HG03135 (cell line): ENCODE results near the gene SNX6.
"Not testable (repeated sequence)": the region's sequence is repeated elsewhere in the genome, so short reads cannot be mapped to it uniquely, and the experiment has no call there.

Experiments used
- ATAC-seq: cut with Tn5 transposase; IDR thresholded peaks from one replicate; pipeline ENCODE4 v1.9.1; 2021; ENCODE audit warnings: mild to moderate bottlenecking, moderate library complexity; ENCODE audit not compliant: unreplicated experiment

The SNX6 gene

DNA sequence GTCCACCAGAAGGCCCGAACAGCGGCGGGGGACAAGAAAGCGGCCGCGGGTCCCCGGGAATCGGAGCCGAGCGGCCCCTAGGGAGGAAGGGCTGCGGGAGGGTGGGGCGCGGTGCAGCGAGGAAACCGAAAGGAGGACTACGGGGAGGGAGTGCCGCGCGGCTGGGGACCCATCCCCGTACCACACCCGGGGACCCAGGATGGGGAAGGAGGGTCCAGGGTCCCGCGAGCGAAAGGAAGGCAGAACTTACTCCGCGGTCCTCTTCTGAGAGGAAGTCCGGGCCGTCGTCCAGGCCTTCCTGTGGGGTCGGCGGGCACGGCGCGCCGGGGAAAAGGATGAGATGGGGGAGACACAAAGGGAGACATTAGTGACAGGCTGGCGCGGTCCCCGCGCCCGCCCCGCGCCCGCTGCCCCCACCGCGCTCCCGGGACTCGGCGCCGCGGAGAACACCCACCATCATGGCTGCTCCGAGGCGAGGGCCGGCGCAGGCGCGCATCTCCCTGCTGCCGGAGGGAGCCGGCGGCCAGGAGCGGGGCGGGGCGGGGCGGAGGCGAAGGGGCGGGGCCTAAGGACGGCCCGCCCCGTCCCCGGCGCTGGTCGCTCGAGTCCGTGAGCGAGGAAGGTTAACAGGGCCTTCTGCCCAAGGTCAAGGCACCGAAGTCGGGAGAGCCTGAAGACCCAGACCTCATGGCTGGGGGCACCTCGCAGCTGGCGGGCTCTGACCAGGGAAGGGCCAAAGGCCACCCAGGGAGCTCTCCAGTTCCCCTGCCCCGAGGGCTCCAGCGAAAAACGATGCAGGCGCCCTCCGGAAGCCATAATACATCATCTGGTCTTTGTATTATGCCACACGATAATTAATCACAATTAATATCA is at the start of gene SNX6:
Gene SNX6 (minus strand): TSS at position 492 of the 873 bp plus-strand sequence. CDS start 32 bp downstream, at position 460.
- peak; percentile 93 for ATAC-seq

DNA sequence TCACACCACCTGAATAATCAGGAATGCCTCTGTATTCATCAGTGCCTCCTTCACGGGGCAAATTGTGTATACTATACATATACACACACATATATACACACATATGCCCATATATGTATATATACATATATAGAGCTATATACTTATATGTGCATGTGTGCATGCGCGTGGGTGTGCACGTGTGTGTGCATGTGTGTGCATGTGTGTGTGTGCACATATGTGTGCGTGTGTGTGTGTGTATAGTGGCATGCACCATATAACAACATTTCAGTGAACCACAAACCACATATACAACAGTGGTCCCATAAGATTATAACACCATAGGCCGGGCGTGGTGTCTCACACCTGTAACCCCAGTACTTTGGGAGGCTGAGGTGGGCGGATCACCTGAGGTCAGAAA is 48.8 kb upstream of the SNX6 start:
- ATAC-seq: no peak

GRCh38 chr14:34678306-34678705 is 48.4 kb upstream of the SNX6 start:
- no peak for ATAC-seq

DNA sequence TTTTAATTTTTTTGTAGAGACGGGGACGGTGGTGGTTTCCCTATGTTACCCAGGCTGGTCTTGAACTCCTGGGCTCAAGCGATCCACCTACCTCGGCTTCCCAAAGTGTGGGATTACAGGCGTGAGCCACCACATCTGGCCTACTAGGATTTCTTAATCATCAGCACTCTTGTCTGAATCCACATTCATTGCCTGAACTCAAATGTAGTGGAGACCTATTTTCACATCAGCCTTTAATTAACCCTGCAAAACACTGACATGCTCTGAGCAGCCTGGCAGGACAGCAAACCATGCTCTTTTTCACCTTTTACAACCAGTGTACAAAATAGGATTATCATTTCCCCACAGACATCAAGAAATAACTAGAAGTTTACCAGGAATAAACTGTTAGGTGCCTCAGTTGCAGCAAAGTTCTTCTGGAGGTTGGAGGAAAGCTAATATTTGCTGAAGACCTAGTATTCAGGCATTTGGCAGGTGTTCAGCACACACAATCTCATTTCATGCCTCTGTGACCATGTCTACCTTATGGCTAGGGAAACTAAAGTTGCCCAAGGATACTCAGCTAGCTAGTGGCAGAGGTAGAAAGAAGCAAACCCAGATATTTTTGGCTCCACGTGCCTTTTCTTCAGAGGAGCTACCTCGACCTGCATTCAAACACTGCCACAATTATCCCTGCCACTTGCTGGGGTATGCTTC is 46.7 kb upstream of the SNX6 start:
- no peak for ATAC-seq

DNA sequence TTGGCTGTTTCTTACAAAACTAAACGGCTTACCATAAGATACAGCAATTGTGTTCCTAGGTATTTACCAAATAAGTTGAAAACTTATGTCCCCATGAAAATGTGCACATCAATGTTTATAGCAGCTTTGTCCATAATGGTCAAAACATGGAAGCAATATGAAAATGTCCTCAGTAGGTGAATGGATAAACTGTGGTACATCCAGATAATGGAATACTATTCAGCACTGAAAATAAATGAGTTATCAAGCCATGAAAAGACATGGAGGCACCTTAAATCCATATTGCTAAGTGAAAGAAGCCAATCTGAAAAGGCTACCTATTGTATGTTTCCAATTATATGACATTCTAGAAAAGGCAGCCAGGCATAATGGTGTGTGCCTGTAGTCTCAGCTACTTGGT is 43.8 kb upstream of the SNX6 start:
- no peak for ATAC-seq

DNA sequence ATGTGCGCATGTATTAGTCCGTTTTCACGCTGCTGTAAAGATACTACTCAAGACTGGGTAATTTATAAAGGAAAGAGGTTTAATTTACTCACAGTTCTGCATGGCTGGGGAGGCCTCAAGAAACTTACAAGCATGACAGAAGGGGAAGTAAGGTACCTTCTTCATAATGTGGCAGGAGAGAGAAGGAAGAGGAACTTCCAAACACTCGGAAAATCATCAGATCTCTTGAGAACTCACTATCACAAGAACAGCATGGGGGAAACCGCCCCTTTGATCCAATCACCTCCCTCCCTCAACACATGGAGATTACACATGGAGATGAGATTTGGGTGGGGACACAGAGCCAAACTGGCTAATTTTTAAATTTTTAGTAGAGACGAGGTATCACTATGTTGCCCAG is 41.8 kb upstream of the SNX6 start:
- no peak for ATAC-seq

- ATAC-seq: no peak
These were observed 38.2 kb upstream of the SNX6 start for GRCh38 chr14:34668111-34668510.

DNA sequence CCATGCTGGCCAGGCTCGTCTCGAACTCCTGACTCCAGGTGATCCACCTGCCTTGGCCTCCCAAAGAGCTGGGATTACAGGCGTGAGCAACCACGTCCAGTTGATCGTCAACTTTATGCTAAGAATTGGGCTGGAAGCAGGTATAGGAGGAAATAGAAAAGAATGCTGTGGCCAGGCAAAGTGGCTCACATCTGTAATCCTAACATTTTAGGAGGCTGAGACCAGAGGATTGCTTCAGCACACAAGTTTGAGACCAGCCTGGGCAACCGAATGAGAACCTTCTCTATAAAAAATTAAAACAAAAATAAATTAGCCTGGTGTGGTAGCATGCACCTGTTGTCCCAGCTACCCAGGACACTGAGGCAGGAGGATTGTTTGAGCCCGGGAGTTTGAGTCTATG is 37.1 kb upstream of the SNX6 start:
- ATAC-seq: no peak

DNA sequence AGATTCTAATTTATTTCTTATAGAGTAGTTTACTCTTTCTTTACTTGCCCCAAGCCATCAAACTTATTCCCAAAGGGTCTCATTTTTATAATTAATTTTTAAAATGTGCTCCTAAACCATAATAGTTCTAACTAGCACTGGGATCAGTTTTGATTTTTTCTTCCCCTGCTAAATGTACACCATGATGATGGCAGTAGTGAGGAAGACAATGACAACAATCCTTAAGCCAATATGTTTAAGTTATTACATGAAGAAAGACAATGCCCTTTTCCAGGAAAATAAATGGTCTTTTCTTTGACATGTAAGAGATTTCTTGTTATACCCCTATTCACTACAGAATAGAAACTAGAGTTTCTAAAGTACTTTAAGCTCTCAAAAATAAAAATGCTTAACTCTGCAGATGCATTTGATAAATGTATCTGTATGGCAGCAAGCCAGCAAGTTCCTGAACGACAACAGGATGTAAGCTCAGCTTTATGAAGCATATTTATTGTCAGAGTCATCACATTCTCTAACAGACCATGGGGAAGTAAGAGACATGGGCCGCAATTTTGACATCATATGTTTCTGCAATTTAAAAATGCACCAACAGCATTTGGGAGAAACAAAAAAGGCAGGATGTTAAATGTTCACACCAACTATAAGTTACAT is 36.0 kb upstream of the SNX6 start:
- ATAC-seq: no peak

DNA sequence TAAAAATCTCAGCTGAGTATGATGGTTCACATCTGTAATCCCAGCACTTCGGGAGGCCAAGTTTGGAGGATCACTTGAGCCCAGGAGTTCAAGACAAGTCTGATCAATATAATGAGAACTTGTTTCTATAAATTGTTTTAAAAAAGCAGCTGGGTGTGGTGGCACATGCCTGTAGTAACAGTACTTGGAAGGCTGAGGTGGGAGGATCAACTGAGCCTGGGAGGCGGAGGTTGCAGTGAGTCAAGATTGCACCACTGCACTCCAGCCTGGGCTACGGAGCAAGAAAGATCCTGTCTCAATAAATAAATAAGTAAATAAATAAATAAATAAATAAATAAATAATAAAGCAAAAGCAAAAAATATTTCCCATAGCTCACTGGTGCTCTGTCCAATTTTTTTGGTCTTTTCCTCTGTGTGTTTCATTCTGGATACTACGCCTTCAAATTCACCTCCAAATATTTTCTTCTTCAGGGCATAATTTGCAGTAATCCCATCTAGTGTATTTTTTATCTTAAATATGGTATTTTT is 32.7 kb upstream of the SNX6 start:
- ATAC-seq: no peak

DNA sequence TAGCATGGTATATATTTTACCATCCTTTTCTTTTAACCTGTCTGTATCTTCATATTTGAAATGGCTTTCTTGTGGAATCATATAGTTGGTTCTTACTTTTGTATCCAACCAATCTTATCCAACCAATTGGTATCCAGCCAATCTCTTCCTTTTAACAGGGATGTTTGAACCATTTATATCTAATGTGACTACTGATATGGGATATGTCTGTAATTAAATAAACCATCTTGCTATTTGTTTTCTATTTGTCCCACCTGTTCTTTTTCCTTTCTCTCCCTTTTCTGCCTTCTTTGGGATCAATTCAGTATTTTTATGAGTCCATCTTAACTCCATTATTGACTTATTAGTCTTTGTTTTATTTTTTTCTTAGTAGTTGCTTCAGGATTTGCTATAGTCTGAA is 30.8 kb upstream of the SNX6 start:
- no peak for ATAC-seq

DNA sequence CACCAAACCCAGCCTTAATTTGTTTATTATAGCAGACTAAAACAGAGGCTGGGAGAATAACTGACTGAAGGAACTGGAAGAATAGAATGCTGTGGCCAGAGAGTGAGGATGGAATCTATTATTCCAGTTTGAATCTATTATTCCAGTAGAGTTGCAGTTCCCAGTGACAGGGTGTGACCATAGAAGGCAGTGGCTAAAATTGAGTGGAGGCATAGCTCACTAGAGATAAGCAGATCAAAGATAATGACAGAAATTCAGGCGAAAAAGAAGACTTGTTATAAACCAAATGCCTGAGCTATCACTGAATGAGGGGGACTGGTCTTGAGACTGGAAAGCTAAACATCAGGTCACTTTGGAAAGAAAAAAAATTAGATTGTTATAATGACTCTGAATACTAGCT is 26.0 kb upstream of the SNX6 start:
- no peak for ATAC-seq

DNA sequence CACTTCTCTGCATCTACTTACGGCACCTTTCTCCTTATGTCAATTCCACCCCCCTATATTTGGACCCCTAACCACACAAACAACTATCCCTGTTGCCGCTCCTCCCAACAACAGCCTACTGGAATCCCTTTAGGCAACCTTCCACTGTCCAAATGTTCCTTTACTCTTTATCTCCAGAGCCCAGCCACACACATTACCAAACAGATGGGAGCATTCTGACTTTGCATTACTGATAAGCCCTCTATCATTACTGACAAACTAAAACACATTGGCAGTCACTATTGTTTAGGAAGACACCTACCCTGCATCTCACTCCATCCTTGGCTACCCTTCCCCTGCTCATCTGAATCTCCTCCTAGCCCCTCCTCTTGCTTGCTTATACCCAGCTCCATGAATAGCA is 23.1 kb upstream of the SNX6 start:
- ATAC-seq: not testable (repeated sequence)

- ATAC-seq: not testable (repeated sequence)
These were observed 22.4 kb upstream of the SNX6 start for GRCh38 chr14:34652348-34652747.

GRCh38 chr14:34650786-34651584 is 21.0 kb upstream of the SNX6 start:
- no peak for ATAC-seq

DNA sequence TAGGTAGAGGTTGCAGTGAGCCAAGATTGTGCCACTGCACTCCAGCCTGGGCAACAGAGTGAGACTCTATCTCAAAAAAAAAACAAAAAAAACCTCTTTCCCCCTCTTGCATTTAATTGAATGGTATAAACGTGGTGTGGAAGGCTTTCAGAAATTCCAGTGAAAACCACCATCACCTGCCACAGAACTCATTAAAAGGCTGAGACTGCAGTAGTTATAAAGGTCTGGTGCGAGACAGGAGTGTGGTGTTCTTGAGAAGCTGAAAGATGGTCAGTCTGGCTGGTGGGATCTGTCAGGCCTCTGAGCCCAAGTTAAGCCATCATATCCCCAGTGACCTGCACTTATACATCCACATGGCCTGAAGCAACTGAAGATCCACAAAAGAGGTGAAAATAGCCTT is 20.1 kb upstream of the SNX6 start:
- not testable (repeated sequence) for ATAC-seq

- ATAC-seq: no peak
These were observed 19.4 kb upstream of the SNX6 start for GRCh38 chr14:34649344-34649743.

DNA sequence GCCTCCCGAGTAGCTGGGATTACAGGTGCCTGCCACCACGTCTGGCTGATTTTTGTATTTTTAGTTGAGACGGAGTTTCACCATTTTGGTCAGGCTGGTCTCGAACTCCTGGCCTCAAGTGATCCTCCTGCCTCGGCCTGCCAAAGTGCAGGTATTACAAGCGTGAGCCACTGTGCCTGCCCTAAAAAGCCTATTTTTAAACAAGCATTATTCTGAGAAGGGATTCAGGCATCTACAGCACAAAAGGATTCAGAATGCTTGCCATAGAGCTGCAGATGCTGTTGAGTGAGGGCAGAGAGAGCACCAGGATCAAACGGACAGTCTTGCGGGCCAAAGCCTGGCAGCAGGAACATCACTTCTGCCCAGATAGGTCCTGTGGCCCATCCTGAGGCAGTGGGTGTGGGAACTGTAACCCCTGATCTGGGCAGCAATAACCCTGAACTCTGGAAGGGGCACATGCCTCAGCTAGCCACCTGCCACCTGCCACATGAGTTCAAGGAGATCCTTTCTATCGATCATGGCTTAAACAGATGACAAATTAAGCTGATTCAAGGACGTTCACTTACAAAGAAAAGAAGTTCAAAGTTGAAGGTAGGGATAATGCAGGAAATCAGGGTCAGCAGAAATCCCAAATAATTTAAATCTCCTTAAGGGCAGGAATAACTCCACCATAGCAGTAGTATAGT is 16.8 kb upstream of the SNX6 start:
- ATAC-seq: no peak

DNA sequence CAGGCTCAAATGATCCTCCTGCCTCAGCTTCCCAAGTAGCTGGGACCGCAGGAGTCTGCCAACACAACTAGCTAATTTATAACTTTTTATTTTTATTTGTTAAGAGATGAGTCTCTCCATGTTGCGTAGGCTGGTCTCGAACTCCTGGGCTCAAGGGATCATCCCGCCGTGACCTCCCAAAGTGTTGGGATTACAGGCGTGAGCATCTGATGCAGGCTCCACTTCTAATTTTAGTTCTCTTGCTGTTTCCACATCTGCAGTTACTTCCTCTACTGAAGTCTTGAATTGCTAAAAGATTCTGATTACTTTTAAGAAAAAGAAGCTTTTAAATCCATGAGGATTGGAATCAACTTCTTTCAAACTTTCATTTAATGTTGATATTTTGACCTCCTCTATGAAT is 13.4 kb upstream of the SNX6 start:
- no peak for ATAC-seq

DNA sequence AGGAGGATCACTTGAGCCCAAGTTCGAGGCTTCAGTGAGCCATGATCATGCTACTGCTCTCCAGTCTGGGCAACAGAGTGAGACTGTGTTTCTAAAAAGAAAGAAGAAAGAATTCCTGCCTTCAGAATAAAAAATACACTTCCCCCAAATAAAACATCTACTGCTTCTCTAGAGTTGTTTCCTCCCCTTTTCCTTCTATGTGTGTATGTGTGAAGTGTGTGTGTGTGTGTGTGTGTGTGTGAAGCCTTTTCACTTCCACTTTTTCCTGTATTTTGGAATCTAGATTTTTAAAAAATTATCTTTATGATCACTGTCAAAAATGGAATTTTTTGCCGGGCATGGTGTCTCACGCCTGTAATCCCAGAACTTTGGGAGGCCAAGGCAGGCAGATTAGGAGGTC is 12.6 kb upstream of the SNX6 start:
- ATAC-seq: no peak
